ENCODE results near the gene RABL2B.

Gene RABL2B

DNA sequence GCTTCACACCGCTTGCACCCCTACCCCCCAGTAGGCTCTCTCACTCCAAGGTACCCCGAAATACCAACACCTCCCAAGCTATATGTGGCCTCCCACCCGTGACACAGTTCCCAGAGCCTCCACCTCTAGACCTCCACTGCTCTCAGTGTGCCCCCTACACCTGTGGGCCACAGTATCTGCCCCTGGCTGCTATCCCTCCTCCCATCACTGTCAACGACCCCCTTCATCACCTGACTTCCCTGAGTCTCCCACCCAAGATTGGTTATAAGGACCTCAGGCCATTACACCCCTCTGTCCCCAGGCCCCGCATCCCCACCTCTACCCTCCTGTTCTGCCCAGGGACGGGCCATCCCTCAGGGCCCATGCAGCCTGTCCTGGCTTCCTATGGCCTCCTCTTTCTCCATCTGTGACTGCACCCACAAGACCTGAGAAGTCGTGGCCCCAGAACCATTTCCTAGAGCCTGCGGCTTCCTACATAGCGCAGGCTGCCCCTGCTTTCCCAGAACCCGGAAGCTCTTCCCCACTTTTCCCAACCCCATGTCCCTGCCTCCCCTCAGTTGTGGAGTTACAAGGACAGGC, 44.7 kb downstream of the RABL2B start:
- DNase-seq (no peak), ATAC-seq (no peak)

DNA sequence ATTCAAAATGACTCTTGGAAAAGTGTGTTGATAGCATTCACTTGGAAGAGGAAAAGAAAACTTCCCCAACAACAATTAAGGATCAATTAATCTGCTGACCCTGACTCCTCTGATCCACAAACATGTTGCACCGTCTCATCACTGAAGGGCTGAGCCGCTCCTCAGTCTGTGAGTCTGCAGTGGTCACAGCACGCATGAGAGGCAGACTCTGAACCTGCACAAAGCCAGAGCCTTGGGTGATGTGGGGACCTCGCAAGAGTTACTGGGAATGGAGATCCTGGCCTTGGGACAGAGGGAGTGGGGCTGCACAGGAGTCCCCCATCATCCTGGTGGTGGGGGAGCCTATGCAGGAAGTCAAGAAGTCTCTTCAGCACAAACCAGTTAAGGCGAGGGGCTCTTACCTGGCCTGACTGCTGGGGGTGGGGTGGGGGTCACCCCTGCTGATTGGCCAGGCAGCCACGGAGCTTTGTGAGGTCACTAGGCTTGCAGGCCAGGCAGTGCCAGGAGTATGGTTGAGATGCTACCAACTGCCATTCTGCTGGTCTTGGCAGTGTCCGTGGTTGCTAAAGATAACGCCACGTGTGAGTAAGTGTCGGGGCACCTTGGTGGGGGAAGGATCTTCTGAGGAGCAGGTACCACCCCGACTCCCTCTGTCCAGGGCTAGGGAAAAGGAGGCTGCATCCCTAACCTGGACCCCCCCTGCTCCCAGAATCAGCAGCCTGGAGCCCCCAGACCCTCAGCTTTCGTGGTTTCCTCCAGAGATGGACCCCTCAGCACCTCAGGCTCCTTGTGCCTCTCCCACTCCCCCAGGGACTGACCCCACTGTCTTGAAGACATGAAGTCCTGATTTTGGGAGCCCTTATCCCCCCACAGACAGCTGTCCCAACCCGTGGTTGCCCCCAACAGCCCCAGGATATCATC, 45.4 kb downstream of the RABL2B start, which contains the start of gene ACR:
ACR (plus strand) TSS at position 477 of the 921 bp plus-strand sequence; CDS start at position 509, 32 bp downstream.
- ATAC-seq (no peak), DNase-seq (no peak)

DNA sequence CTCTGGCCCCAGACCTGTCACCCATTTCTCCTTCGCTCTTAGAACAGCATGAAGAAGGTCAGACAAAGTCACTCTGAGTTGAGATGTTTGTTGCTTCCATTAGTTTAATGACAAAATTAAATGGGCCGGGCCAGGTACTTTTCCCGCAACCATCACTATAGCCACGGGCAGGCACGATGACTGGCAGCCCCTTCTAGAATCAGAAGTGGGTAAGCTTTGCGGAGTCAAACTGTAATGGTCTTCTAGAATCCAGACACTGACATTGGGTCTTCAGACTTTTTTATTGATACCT, 47.8 kb downstream of the RABL2B start:
- no peak for ATAC-seq

DNA sequence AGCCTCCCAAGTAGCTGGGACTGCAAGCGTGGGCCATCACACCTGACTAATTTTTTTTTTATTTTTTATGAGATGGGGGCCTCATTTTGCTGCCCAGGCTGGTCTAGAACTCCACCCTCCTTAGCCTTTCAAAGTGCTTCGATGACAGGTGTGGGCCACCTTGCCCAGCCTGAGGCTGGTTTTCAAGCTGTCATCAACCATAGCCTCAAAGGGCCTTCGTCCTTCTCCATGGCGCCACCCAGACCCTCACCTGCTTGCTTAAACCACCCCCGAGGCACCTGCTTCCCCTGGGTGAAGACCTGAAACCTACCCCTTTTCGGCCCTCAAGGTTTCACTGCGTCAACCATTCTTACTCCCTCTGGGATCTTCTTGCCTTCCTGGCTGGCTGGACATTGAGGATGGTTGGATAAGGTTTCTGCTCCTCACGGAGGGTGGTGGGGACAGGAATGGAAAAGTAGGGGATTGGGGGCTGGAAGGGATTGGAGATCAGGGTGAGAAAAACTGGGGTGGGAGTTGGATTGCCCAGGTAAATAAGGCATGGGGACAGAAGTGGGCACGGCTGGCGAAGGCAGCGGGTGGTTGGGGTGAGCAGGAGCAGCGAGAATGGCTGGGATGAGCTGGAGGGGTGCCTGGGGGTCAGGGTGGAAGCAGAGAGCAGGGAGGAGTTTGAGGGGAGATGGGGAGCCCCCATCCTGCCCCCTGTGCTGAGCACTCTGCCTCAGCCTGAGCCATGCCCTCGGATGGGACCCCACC, 48.3 kb downstream of the RABL2B start:
- no peak for ATAC-seq
- DNase-seq, result peak; percentile 0

More for the DNA sequence above, 47.8 kb downstream of the RABL2B start:
- DNase-seq, result no peak

DNA sequence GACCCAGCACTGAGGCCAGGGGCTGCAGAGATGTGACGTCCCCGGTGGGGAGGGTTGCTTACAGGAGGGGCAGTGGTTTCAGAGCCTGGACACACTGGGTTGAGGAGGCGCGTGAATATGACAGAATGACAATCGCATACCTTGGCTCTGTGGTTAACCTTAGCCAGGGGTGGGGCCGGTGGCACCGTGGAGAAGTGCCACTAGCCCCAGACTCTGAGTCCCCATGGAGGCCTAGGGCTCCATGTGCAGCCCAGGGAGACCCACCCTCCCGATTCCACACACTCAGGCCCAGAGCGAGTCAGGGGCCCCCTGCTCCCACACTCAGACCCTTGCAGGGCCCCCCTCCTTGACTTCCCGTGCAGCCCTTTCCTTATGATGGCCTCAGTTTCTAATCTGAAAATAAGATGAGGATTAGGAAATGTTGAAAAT, 49.1 kb downstream of the RABL2B start:
- no peak for ATAC-seq
- peak; percentile 0 for DNase-seq

DNA sequence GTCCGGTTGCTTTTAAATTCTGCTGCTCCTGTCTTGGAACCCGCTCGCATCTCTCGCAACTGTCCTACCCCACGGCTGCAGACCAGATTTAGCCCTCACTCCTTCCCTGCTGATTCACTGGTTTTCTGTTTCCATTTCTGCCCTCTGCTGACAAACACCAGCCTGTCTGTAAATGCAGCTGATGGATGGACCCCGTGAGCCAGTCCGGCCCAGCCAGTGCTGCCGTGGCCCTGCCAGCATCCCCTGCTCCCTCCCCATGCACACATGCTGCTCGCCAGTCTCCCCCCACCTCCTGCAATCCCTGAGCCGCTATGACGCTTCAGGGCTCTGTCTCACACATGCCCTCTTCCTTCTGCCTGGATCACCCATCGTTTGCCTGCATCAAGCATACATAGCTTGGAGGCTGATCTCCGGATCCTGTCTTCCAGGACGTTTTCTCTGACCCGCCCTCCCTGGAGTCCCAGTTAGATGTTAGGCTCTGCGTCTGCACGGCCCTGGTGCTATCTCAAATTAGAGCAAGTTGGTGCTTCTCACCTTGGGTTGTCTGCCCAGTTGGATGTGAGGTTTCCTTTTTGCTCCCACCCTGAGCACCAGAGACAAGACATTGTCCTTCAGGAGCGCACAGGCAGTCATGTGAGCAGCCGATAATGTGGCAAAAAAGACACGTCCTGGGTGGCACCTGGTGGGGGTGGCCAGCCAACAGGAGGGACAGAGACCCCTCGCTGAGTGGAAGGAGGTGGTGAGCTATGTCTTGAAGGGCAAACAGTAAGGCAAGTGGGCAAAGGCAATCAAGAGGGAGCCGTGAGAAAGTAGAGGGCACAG, 49.7 kb downstream of the RABL2B start:
- ATAC-seq (no peak), DNase-seq (peak; percentile 1)

DNA sequence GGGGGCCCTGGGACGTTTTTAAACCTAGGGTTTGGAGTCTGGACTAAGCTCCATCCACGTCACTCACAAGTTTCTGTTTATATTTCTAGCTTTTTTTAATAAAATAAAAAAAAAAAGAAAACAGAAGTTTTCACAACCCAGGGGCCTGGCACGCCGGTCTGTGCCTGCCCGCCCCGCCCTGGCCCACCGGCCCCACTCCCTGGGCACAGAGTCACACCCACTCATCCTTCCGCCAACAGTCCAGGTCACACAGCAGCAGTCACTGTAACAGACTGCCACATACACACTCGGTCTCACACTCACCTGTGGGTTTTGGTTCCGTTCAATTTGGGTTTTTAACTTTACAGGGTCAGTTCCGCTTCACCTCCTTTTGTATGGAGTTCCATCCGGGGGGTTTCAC, 50.8 kb downstream of the RABL2B start:
- no peak for DNase-seq
- ATAC-seq, result no peak

DNA sequence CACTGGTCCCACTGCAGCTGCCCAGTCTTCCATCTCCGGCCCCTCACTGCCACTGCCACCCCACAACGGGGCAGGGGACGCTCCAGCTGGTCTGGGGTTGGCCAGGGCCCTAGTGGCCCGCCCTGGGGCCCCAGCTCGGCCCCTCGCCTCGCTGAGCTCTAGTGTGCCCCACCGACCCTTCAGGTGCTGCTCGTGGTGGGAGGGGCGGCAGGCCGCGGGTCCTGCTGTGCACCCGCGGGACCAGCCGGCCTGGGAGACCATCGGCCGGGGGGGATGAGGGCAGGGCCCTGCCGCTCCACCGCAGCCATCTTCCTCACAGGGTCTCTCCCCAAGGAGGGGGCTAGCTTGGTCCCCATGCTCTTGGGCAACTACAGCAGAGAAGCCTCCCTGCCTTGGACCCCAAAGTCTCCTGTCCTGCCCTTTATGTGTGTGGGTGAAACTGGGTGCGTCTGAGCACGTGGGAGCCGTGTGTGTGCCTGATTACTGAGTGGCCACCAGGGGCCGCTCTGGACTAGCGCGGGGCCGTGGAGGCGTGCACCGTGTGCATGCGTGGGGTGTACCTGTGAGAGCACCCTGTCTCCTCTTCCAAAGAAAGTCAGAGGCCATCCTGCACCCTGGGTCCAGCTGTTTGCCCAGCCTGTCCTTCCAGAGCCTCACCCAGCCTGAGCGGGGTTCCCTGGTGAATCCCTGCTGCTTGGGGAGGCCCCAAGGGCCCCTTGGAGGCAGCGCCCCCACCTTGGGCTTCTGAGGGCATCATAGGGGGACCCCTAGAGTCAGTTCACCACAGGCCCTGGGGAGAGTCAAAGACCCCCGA, 51.4 kb downstream of the RABL2B start:
- peak; percentile 64 for DNase-seq
- ATAC-seq, result peak; percentile 76

DNA sequence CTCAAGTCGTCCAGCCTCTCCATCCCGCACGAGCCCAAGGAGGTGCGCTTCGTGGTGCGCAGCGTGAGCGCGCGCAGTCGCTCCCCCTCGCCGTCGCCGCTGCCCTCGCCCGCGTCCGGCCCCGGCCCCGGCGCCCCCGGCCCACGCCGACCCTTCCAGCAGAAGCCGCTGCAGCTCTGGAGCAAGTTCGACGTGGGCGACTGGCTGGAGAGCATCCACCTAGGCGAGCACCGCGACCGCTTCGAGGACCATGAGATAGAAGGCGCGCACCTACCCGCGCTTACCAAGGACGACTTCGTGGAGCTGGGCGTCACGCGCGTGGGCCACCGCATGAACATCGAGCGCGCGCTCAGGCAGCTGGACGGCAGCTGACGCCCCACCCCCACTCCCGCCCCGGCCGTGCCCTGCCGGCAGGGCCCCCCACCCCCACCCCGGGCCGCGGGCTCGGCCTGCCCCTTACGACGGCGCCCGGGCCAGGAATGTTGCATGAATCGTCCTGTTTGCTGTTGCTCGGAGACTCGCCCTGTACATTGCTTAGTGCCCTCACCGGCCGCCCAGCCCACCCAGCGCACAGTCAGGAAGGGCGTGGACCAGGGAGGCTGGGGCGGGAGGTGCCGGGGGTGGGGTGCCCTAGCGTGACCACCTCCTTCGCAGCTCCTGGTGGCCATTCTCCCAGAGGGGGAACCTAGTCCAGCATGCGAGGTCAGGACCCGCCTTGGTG, 52.3 kb downstream of the RABL2B start:
- no peak for DNase-seq
- no peak for ATAC-seq

DNA sequence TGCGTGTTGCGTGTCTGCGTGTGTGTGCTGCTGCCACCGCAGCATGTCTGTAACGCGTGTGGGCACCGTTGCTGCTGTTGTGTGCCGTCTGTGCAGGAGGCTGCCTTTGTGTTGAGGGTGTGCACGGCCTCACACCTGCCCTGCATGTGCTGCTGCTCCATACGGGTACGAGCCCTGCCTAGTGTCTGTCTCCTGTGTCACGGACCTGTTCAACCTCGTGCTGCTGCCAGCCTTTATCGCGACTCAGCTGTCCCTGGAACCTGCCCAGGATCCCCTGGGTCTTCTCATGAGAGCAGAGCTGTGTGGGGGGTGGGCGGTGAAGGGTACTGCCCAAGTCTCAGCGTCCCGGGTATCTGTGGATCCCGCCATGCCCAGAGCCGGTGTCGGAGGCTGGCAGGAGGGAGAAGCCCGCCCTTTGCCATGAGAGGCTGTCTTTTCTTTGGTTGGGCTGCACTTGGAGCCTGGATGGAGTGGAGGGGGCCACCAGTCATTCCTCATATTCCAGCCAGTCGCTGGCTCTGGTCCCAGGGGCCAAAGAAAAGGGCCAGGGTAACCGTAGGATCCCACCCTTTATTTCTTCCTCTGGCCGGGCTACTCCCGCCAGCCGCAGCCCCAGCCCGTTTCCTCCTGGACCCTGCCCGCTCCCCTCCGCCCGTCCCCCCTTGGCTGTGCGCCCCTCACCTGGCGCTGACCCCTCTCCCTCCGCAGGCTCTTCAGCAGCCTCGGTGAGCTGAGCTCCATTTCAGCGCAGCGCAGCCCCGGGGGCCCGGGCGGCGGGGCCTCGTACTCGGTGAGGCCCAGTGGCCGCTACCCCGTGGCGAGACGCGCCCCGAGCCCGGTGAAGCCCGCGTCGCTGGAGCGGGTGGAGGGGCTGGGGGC, 53.2 kb downstream of the RABL2B start:
- ATAC-seq (no peak), DNase-seq (no peak)

DNA sequence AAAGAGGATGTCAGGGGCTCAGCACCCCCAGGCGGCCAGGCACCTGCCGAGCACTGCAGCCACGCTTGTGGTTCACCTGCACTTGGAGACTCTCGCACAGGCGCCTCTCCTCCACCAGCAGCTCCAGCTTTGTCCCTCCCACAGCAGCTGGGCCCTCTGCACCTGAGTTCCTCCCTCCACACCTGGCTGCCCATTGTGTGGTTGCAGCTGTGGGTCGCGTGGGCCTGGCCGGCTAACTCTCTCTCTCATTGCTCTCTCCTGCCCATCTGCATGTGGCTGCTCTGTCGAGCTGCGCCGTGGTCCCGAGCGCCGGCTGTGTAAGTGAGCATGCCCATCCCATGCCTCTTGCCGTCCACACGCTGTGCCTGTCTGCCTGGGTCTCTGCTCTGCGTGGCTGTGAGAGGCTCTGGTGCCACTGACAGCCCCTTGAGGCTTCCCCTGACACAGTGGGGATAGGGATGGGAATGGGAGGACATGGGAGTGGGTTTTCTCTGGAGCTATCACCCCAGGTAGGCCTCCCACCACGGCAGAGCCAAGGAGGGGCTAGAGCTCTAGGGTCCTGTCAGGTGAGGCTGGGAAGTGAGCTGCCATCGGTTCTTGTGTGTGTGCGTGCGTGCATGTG, 53.9 kb downstream of the RABL2B start:
- DNase-seq, result no peak
- ATAC-seq, result no peak

DNA sequence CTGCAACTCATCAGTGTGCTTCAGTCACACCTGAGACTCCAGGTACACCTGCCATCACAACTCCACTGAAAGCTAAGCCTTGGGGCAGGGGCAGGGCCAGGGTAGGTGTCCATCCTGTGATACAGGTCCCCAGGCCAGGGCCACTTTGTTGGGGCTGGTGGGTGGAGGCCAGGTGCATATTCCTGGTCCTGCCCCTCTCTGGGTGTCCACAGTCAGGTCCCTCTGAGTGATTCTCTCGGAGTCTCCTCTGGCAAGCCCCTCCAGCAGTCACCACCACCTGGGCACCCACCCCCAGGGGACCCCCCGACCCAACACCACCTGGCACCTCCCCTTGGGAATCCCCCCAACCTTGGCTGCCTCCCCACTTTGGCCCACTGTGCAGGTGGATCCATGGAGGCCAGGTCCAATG, 54.9 kb downstream of the RABL2B start:
- ATAC-seq (no peak), DNase-seq (no peak)

DNA sequence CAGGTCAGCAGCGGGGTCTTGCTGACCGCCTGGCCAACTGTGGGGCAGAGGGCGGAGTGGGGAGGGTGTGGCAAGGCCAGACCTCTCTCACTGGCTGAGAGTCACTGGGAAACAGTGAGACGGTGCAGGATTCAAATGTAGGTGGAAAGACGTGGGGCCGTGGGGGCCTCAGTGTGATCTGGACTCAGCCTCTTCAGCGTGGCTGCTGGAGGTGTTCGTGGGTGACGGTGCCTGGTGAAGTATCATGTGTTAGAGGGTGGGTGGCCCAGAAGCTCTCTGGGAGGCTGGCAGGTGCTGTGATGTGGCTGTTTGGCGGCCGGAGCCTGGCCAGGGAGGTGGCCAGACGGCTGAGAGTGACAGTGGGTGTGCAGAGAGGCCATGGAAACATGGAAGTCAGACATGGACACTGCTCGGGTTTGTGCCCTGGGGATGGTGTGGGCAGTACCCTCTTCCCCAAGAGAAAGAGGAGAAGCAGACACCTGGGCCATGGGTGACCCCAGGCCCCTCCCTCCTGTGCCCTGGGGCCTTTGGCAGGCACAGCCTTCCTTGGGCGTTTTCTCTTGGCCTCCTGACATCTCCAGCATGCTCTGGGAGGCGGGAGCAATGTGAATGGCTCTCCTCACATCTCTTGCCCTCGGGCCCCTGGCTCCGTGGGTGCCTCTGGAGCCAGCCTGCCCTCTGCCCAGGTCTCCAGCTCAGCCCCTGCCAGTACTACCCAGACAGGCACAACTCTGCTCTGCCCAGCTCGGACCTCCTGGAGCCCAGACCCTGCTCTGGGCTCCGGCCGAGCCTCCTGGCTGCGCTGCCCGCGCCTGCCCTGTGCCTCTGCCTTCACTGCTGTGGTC, 55.5 kb downstream of the RABL2B start:
- ATAC-seq, result no peak
- DNase-seq, result no peak

DNA sequence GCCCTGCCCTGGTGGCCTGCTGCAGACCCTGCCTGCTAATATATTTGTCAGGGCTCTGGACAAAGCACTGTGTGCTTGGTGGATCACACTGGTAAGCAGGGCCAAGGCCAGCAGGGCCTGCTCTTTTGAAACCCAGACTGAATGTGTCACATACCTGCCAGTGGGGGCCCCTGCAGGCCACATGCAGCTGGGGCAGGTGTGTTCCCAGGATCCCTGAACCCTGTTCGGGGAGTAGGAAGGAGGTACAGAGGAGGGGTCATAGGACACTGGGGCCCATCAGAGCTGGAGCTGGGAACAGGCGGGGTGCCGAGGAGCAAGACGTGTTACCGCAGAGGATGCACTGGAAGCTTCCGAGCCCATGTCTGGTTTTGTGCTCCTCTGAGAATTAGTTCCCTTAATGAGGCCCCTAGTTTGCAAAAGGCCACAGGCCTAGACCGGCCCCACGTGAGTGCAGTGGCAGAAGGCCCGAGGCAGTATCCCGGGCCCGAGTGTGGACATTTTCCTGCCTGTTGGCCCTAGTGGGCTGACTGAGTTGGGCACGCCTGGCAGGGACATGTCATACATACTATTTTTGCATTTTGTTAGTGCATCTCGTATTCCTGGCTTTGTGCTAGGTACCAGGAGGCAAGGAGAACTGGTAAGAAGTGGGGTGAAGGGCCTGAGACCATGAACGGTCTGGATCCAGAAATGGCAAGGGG, 56.6 kb downstream of the RABL2B start:
- ATAC-seq (no peak), DNase-seq (no peak)

DNA sequence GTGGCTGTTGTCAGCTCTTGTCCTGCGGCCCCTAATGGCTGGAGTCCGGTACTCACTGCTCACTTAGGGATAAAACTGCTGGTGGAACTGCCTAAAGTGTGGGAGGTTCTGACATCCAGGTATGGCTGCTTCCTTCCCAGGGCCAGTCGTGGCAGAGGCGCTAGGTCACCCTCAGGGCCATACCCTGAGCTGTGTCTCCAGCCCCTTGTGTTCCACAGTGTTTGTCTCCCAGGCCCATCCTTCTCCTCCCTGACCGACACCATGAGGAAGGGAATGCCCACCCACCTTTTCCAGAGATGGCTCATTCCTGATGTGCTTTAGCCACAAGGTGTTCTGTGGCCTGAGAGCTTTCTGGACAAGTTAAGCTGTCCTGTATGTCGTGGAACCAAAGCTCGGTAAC, 57.8 kb downstream of the RABL2B start:
- ATAC-seq, result no peak
- no peak for DNase-seq

DNA sequence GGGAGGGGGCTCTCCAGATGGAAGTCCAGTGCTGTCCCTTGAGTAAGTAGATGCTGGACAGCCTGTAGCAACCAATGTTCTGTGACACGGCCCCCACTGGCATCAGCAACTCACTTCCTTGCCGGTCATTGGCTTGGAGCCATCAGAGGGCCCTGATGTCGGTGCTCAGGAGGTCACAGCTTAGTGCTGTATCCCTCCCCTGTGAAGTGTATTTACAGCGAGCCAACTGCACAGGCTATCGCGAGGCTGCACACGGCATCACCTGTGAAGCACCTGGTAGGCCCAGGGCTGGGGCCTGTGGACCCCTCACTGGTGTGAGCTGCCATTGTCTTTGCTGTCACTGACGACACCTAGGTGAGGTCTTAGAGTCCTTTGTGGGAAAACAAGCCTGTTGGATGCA, 58.8 kb downstream of the RABL2B start:
- no peak for DNase-seq
- no peak for ATAC-seq

DNA sequence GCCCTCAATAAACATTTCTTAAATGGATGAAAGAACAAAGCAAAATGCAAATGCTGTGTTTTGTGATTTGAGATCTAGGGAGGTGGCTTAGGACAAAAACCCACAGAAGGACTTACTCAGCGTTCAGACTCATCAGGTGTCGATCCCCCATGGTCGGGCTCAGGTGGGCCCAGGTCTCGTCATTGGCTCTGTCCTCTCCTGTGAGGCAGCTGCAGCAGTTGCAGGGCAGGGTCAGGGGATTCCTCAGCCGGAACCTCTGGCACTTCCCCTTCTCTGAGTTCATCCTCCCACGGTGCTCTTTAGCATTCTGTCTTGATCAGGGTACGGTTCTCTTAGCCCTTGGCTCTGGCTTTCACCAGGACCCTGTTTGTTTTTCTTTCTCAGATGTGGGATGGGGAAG, 59.4 kb downstream of the RABL2B start:
- no peak for ATAC-seq

More for the DNA sequence above, 59.4 kb downstream of the RABL2B start:
- no peak for DNase-seq
